GM12801 (cell line): ENCODE results near the gene SEL1L.

Experiments
- TF ChIP-seq, protein P1 (sequence below): IDR thresholded peaks from one replicate; pipeline ENCODE4 v1.5.1; 2011; ENCODE audit warnings: control low read depth; ENCODE audit not compliant: insufficient read length; ENCODE audit errors: extremely low read depth

The SEL1L gene

DNA sequence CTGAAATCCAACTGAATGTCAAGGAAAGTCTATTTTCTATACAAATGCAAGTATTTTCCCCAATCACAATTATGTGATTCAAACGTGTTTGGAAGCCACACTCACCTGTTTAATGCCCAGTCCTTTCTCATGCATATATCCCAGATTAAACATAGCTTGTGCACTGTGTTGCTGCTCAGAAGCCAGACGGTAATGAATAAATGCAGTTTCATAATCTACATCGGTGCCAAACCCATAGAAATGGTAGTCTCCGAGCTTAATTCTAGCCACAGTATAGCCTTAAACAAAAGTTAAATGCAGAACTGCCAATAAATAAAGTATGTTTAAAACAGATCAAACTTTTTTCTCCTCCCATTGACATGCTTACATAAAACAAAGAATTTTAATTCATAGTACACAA is 49.5 kb downstream of the SEL1L start:
- TF ChIP-seq, protein P1, sequence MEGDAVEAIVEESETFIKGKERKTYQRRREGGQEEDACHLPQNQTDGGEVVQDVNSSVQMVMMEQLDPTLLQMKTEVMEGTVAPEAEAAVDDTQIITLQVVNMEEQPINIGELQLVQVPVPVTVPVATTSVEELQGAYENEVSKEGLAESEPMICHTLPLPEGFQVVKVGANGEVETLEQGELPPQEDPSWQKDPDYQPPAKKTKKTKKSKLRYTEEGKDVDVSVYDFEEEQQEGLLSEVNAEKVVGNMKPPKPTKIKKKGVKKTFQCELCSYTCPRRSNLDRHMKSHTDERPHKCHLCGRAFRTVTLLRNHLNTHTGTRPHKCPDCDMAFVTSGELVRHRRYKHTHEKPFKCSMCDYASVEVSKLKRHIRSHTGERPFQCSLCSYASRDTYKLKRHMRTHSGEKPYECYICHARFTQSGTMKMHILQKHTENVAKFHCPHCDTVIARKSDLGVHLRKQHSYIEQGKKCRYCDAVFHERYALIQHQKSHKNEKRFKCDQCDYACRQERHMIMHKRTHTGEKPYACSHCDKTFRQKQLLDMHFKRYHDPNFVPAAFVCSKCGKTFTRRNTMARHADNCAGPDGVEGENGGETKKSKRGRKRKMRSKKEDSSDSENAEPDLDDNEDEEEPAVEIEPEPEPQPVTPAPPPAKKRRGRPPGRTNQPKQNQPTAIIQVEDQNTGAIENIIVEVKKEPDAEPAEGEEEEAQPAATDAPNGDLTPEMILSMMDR, result no peak

DNA sequence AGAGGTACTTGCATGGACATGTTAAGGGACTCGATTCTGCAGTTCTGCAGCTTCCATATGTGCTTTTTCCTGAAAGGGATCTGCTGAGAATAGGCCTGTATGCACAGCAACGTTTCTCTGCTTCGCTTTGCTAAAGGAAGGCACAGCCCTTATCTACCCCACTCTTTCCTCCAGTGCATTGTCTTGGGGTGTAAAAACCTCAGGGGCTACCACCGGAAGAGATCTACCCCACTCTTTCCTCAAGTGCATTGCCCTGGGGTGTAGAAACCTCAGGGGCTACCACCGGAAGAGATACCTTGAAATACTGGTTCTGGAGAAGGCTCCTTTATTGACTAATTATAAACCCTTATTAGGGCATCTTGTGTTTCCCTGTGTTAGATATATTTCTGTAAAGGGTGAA is 52.9 kb downstream of the SEL1L start:
- TF ChIP-seq, protein P1, result no peak

- TF ChIP-seq, protein P1, result no peak
Measured at GRCh38 chr14:81478446-81478845, 55.2 kb downstream of the SEL1L start.

GRCh38 chr14:81476816-81477215 is 56.8 kb downstream of the SEL1L start:
- TF ChIP-seq, protein P1, result no peak

GRCh38 chr14:81474685-81475324 is 58.8 kb downstream of the SEL1L start:
- TF ChIP-seq, protein P1, result no peak

GRCh38 chr14:81474148-81474492 is 59.5 kb downstream of the SEL1L start:
- TF ChIP-seq, protein P1, result no peak

- TF ChIP-seq, protein P1, result no peak
Measured at GRCh38 chr14:81473456-81474147, 60.1 kb downstream of the SEL1L start.
